Measurements from ENCODE around the gene TUBB4A. TPM values are rescaled to one million over a fixed set of nuclear protein-coding genes. Genes with fewer than 3 reads are reported as not detected.

TUBB4A gene
- total RNA-seq, 1 experiment from 2014 or later, result not detected

DNA sequence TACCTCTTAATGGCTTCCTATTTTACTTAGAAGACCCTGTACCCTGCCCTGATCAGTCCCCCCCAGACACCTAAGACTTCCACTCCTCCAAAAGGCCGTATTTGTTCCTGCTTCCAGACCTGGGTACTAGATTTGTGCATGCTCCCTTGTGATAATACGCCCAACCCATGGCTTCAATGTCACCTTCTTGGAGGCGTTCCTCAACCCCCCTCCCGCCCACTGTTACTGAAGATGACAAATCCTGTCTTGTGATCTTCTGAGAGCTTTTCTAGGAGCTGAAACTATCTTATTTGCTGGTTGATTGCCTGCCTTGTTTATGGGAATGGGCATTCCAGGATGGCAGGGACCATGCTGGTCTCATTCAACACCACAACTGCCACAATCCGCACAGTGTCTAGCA is 51.9 kb downstream of the TUBB4A start:
- Histone ChIP-seq H3K4me2 (no peak overlapping the region), H2AFZ (no peak overlapping the region), H3K27ac (no peak overlapping the region), H4K20me1 (ENCODE audit: insufficient read depth) (no peaks in the 10 kb centered on the region), H3K9me2 (ENCODE audit: insufficient read depth) (no peaks in the 10 kb centered on the region), H3F3A (ENCODE audit: insufficient read depth, low read depth) (no peaks in the 10 kb centered on the region), H3K27me3 (ENCODE audit: insufficient read depth, low read depth) (no peaks in the 10 kb centered on the region), H3K4me1 (replicated peaks; ENCODE audit: insufficient read depth) (no peaks in the 10 kb centered on the region), H3K9me3 (ENCODE audit: insufficient read depth, low read depth) (no peaks in the 10 kb centered on the region), H3K36me3 (ENCODE audit: low read depth) (no peaks in the 10 kb centered on the region), H3K79me2 (ENCODE audit: low read depth) (no peaks in the 10 kb centered on the region), H3K4me3 (no peak overlapping the region)
- TF ChIP-seq EZH2 (IDR thresholded peaks at IDR 0.05; ENCODE audit: low read depth), result no peak
- no peak for TF ChIP-seq CTCF (conservative IDR thresholded peaks at IDR 0.05)
- no peak for DNase-seq
- intact Hi-C loops (cut with micrococcal nuclease; ENCODE audit: unreplicated experiment), result no loop called here
- no TSS peak for BruUV-seq (replicated peaks)
- POLR2A ChIA-PET (ENCODE audit: unreplicated experiment), result no interaction called here
- CTCF ChIA-PET, result interaction anchor here (0.7 kb wide), 1 partner anchor 288 kb away, joined by 3 read pairs; no protein-coding TSS in a partner anchor

- no peaks in the 10 kb centered on the region for H3K36me3 ChIP-seq (ENCODE audit: low read depth)
- H3K4me2 ChIP-seq, result no peak overlapping the region
- POLR2A ChIA-PET (ENCODE audit: unreplicated experiment), result no interaction called here
- H3K27ac ChIP-seq, result no peak overlapping the region
- CTCF ChIA-PET, result no interaction called here
- H3K9me2 ChIP-seq (ENCODE audit: insufficient read depth), result no peaks in the 10 kb centered on the region
- no peaks in the 10 kb centered on the region for H4K20me1 ChIP-seq (ENCODE audit: insufficient read depth)
- TF ChIP-seq EZH2 (IDR thresholded peaks at IDR 0.05; ENCODE audit: low read depth) (no peak), CTCF (conservative IDR thresholded peaks at IDR 0.05) (no peak)
- intact Hi-C loops (cut with micrococcal nuclease; ENCODE audit: unreplicated experiment), result no loop called here
- H3K9me3 ChIP-seq (ENCODE audit: insufficient read depth, low read depth), result no peaks in the 10 kb centered on the region
- no peak for DNase-seq
- H3K27me3 ChIP-seq (ENCODE audit: insufficient read depth, low read depth), result no peaks in the 10 kb centered on the region
- no peaks in the 10 kb centered on the region for H3F3A ChIP-seq (ENCODE audit: insufficient read depth, low read depth)
- H2AFZ ChIP-seq, result no peak overlapping the region
- no TSS peak for BruUV-seq (replicated peaks)
- no peaks in the 10 kb centered on the region for H3K79me2 ChIP-seq (ENCODE audit: low read depth)
- H3K4me3 ChIP-seq, result no peak overlapping the region
- no peaks in the 10 kb centered on the region for H3K4me1 ChIP-seq (replicated peaks; ENCODE audit: insufficient read depth)
Measured at GRCh38 chr19:6448045-6448444, 54.1 kb downstream of the TUBB4A start.

DNA sequence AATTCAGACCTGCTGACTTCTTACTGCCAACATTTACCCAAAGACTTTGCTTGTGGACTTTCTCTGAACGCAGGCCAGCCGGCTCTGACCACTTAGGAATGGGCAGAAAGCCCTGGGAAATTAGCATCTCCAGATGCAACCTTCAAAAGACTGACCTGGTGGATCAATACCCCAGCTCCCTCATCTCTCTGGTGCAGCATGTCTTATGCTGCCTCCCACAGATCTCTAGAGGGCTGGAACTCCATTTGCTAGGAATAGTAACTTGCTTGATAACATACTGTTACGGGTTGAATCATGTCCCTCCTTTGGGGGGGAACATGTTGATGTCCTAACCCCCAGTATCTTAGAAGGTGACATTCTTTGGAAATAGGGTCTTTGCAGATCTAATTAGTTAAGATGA is 55.7 kb downstream of the TUBB4A start:
- Histone ChIP-seq H2AFZ (no peak overlapping the region), H3K4me1 (replicated peaks; ENCODE audit: insufficient read depth) (no peaks in the 10 kb centered on the region), H4K20me1 (ENCODE audit: insufficient read depth) (no peaks in the 10 kb centered on the region), H3K79me2 (ENCODE audit: low read depth) (no peaks in the 10 kb centered on the region), H3K27me3 (ENCODE audit: insufficient read depth, low read depth) (no peaks in the 10 kb centered on the region), H3K4me3 (no peak overlapping the region), H3K27ac (no peak overlapping the region), H3K9me2 (ENCODE audit: insufficient read depth) (no peaks in the 10 kb centered on the region), H3K9me3 (ENCODE audit: insufficient read depth, low read depth) (no peaks in the 10 kb centered on the region), H3F3A (ENCODE audit: insufficient read depth, low read depth) (no peaks in the 10 kb centered on the region), H3K4me2 (no peak overlapping the region), H3K36me3 (ENCODE audit: low read depth) (no peaks in the 10 kb centered on the region)
- intact Hi-C loops (cut with micrococcal nuclease; ENCODE audit: unreplicated experiment), result no loop called here
- DNase-seq, result no peak
- POLR2A ChIA-PET (ENCODE audit: unreplicated experiment), result no interaction called here
- no TSS peak for BruUV-seq (replicated peaks)
- CTCF ChIA-PET, result no interaction called here
- TF ChIP-seq CTCF (conservative IDR thresholded peaks at IDR 0.05) (no peak), EZH2 (IDR thresholded peaks at IDR 0.05; ENCODE audit: low read depth) (no peak)

Other genes with a start within 250 kb of the TUBB4A start
- 36.8 and 44.2 TPM in 2 replicates for gene MLLT1, start 222.3 kb downstream of the TUBB4A start, total RNA-seq (2021)
- not detected in 2 replicates for gene ACER1, start 168.7 kb downstream of the TUBB4A start, total RNA-seq (2021)
- gene CLPP, start 140.8 kb downstream of the TUBB4A start, total RNA-seq (2021), result 63.7 and 65.3 TPM in 2 replicates
- gene ALKBH7, start 129.5 kb downstream of the TUBB4A start, total RNA-seq (2021), result 53.6 and 75.7 TPM in 2 replicates
- 1.3 TPM in 2 replicates for gene PSPN, start 126.4 kb downstream of the TUBB4A start, total RNA-seq (2021)
- 40.9 and 43.8 TPM in 2 replicates for gene GTF2F1, start 109.1 kb downstream of the TUBB4A start, total RNA-seq (2021)
- gene KHSRP, start 77.5 kb downstream of the TUBB4A start, total RNA-seq (2021), result 201 and 288 TPM in 2 replicates
- gene SLC25A41, start 68.5 kb downstream of the TUBB4A start, total RNA-seq (2021), result not detected in 2 replicates
- gene SLC25A23, start 42.5 kb downstream of the TUBB4A start, total RNA-seq (2021), result 57.5 and 59.5 TPM in 2 replicates
- gene CRB3, start 38.0 kb downstream of the TUBB4A start, total RNA-seq (2021), result 36.4 and 40.6 TPM in 2 replicates
- not detected in 2 replicates for gene DENND1C, start 20.5 kb downstream of the TUBB4A start, total RNA-seq (2021)
- gene TNFSF9, start 28.7 kb upstream of the TUBB4A start, total RNA-seq (2021), result 8.4 and 11.2 TPM in 2 replicates
- gene CD70, start 88.8 kb upstream of the TUBB4A start, total RNA-seq (2021), result not detected in 2 replicates
- gene TNFSF14, start 167.9 kb upstream of the TUBB4A start, total RNA-seq (2021), result 0.30 and 0.37 TPM in 2 replicates
- 130 and 132 TPM in 2 replicates for gene C3, start 218.3 kb upstream of the TUBB4A start, total RNA-seq (2021)
- gene GPR108, start 235.3 kb upstream of the TUBB4A start, total RNA-seq (2021), result 58.3 and 66.8 TPM in 2 replicates
- 84.3 and 104 TPM in 2 replicates for gene TRIP10, start 237.4 kb upstream of the TUBB4A start, total RNA-seq (2021)